ENCODE data around the gene CLUH.

- TF ChIP-seq CTCF (IDR thresholded peaks at IDR 0.05) (peak in 1 of 3 donors; percentile 24), POLR2A (IDR thresholded peaks at IDR 0.05) (no peak)
Observed at GRCh38 chr17:2707721-2708584, 3.6 kb downstream of the CLUH start.

Data from ovary (tissue), 3 donors.